ENCODE measurements around the gene GTSE1.

GRCh38 chr22:46354176-46354992 is 57.7 kb downstream of the GTSE1 start:
- TF ChIP-seq, protein P1, sequence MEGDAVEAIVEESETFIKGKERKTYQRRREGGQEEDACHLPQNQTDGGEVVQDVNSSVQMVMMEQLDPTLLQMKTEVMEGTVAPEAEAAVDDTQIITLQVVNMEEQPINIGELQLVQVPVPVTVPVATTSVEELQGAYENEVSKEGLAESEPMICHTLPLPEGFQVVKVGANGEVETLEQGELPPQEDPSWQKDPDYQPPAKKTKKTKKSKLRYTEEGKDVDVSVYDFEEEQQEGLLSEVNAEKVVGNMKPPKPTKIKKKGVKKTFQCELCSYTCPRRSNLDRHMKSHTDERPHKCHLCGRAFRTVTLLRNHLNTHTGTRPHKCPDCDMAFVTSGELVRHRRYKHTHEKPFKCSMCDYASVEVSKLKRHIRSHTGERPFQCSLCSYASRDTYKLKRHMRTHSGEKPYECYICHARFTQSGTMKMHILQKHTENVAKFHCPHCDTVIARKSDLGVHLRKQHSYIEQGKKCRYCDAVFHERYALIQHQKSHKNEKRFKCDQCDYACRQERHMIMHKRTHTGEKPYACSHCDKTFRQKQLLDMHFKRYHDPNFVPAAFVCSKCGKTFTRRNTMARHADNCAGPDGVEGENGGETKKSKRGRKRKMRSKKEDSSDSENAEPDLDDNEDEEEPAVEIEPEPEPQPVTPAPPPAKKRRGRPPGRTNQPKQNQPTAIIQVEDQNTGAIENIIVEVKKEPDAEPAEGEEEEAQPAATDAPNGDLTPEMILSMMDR (IDR thresholded peaks at IDR 0.05) = no peak
- TF ChIP-seq POLR2A (IDR thresholded peaks at IDR 0.05) = no peak
- TF ChIP-seq EP300 (IDR thresholded peaks at IDR 0.05) = no peak
